NCI-H524 (cell line): ENCODE results near the gene PANX1.

Source experiments
- DNase-seq, 2 experiments: peaks; one replicate each; lab custom pipeline; 2025; lab: John Stamatoyannopoulos, UW

PANX1 gene

DNA sequence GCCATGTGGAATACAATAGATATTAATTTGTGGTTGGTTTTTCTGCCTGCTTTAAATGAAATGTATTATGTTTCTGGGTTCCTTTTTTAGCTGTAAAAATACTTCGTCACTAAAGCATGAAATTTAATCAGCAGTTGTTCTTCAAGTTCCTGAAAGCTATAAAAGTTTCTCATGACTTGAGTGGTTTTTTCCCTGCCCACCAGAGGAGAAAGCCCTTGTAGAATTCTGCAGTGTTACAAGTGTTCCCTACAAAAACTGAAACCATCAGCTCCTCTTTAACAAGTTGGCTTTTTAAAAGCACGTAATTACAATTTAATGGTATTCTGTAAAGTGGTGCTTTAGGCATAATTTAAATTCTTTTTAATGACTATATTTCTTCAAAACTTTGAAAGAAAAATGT lies 56.2 kb downstream of the PANX1 start:
- no peak for DNase-seq

DNA sequence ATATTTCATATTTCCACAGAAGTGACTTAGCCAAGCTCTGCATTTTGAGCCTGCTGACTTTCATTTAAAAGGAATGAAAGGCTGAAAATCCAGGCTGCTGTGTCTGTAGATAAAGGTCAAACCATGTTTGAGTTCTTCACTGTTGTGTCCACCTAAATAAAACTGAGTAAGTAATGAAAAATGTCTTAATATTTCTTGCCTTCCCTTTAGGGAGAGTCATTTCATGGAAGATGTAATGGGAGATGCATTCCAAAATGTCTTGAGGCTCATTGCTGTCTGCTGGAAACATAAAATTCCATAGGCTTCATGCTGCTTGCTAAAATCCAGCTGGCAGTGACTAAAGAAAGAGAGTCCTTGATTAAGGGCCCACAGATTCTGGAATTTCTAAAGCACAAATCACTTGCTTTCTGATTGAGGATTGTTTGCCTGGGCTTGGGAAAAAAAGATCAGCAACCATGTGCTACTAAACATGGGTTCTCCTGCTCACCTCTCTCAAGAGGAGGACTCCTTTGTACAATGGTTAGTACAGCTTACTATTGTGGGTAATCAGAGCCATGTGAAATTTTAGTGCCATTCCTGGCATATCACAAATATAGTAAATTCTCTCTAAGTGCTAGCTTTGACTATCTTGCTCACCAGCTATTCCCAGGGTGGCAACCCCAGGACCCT lies 56.9 kb downstream of the PANX1 start:
- no peak for DNase-seq

DNA sequence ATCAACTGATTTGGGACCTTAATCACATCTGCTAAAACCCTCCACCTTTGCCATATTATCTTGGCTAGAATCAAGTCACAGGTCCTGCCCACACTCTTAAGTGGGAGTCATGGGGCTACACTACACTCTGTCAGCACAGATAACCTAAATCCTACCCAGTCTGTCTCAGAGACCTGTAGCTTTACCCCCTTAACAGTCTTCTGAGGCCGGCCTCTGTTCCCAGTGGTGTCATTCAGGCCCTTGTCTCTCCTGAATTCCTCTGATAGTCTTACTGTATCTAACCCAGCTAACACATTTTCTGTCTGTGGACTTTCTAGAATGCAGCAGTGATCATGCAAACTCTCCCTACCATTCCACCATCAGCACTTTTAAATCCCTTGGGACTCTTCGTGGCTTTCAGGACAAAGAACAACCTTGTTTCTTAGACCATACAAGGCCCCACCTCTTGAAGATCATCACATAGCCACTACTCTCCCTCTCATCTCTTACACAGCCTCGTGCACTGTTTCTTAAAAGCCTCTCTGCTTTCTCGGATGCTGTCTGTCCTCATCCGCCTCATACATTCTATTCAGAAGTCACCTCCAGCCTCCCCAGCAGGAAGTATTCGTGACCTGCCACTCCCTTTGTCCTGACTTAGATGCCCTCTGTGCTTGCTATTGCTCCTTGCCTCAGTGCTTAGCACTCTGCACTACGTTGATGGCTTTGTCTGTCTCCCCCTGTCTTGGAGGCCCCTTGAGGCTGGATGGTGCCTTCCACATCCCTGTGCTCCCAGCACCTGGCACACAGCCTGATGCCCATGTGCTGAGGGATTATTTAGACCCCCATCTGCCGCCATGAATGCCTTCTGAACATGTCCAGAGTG lies 57.9 kb downstream of the PANX1 start:
- peak; percentile 36 to 78 for DNase-seq

DNA sequence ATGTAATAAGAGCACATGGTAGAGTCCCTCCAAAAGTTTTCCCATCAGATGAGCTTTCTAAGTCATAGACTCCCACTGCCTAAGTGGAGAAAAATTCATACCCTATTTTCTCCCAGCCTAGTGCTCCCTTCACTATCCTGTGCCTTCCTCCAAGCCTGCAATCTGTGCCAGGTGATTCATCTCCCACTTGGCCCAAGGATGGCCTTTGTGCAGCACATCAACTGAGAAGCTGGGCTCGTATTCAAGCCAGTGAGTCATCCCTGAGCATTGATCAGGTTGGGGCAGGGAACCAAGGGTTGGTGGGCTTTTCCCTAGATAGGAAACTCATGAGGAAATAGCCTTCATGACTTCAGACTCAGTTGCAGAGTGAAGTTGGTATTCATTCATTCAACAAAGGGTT lies 64.6 kb downstream of the PANX1 start:
- no peak for DNase-seq

DNA sequence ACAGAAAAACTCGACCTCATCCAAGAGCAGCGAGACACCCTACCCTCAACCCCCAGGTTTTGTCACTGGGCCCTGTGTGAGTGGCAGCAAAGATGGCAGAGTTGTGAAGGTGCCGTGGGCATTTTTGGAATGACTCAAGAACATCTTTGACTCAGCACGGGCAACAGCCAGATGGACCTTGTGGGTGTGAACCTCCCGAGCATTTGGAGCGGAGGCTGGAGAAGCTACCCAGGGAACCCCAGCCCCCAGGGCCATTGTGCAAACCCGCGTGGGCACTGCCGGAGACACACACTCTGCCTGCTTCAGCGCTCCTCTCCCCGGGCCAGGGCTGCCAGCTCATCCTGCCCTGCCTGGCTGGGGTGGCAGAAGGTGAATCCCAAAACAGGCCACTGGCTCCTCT lies 66.1 kb downstream of the PANX1 start:
- DNase-seq: no peak

DNA sequence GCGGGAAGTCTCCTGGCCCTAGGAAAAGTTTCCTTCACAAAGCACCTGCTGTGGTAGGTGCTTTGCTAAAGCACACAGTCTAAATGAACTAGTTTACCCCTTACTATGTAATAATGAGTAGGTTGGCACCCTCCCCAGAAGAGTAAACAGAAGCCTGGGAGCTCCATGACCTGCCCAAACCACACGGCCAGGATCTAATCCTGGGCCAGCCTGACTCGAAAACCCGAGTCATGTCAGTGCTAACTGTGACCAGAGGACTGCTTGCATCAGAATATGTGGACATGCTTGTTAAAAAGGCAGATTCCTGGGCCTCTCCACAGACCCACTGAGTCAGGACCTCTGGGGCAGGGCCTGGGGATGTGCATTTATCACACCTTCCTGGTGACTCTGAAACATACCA lies 67.7 kb downstream of the PANX1 start:
- no peak for DNase-seq

DNA sequence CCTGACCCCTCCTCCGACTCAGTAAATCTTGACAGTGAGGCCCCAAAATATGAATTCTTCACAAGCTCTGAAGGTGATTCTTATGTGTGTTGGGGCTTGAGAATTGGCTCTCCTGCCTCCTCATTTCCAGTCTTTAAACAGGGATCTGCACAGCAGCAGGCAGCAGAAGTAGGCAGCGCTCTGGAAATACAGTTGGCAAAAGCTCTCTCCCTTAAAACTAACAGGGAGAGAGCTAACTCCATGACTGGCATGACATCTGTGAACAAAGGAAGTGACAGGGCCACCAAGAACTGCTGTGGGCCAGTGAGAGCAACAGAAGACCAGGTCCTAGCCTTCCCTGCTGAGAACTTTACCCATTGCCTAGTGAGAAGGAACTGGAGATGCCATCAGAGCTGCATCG lies 70.1 kb downstream of the PANX1 start:
- no peak for DNase-seq

DNA sequence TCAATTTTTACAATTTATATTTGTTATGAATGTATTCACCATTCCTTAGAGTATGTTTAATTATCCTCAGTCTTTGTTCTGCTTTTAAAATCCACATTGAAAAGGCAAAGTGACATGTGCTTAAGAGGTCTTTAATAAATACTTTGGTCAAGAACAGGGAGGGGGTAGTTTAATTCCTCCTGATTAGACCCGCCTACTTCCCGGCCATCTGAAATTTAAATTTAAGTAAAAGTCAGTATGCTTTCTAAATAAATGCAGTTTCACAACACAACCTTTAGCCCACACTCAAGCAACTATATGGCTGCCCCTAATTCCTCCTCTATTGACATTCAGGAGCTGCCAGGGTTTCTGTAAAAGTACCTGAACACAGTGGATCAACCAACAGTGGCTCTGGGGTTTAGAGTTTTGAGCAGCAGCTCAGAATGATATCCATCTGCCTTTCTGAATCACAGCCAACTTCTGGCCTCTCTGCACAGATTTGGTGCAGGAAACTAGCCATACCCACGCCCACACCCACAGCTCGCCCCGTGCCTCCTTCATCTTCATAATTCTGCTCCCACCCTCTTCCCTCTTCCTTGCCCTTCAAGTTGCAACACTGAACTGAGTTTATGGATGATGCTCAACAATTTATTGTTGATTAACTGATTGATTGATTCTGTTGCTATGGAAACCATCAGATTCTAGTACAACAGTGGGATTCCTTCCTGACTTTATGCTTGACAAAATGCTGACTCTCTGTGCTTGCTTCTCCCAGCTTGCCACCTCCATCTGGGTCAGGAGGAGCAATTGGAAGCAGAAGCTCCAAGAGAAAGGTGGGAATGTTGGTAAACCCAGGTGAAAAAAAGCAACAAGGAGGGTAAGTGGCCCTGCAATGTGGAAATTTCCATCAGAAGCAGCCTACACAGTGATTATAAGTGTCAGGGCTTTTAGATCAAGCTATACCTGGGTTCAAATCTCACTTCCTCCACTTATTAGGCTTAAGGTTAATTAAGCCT lies 70.8 kb downstream of the PANX1 start:
- peak; percentile 39 to 79 for DNase-seq

DNA sequence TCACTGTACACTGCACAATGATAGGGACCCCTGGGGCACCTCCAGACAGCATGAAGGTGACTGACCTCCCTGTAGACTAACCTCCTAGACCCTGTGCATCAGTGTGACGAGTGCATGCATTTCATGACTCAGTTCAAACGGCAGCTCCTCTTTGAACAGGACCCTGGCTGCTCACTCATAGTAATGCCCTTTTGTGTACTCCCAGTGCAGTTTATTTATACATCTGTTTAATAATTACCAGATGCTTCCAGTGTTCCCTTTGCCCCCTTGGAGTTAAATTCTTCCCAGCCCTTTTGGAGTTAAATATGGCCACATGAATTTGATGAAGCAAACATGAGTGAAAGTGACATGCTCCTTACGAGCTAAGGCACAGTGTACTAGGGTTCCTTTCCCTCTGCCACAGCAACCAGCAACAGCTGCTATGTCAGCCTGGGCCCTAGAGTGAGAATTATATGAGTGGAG lies 72.4 kb downstream of the PANX1 start:
- no peak for DNase-seq

DNA sequence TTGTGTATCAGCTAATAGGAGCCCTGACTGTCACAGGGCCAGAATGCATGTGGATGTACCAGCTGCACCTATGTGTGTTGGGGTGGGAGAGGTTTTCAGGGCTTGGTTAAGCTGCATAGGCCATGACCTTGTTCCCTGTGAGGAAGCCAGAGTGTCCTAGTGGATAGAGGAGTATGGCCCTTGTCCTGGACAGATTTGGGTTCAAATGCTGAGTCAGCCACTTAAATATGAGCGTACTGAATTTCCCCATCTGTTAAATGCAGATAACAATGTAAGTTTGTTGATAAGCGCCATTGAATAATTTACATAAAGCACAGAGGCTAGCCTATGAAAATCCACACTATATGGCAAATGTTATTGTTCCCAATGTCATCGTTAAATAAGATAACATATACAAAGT lies 74.4 kb downstream of the PANX1 start:
- no peak for DNase-seq

DNA sequence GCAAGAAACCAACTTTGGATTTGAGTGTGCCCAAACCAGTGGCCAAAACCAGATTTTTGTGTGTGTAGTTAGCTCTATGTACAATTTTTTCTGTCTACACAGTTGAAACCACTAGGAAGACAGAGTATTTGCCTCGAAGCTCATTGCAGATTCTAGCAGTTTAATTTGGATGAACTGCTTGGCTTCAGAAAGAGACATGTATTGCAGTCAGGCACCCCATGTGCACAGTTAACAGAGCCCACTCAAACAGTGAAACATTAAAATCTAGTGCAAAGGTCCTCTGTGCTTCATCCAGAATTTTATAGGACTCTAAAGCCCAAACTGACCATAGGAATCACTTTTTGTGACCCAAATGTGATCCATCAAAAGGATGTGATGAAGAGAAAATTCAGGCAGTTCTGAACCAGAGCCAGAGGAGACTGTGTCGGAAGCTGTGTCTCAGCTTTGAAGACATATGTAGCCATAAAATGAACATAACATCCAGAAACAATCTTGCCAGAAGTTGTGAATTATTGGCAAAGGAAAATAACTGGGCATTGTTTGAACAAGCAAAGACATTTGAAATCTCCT lies 82.7 kb downstream of the PANX1 start:
- no peak for DNase-seq

DNA sequence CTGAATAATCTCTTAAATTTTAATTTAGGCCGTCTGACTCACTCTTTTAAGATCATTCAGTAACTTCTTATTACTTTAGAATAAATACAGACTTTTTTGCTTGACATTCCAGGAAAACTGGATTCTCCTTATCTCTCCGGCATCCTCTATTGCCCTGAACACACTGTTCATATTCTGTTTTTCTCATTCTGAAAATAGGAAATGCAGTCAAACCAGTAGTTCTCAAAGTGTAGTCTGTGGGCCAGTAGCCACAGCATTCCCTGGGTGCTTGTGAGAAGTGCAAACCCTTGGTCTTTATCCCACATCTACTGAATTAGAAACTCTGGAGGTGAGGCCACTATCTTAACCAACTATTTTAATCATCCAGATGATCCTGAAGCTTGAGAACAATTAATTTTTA lies 84.3 kb downstream of the PANX1 start:
- no peak for DNase-seq

DNA sequence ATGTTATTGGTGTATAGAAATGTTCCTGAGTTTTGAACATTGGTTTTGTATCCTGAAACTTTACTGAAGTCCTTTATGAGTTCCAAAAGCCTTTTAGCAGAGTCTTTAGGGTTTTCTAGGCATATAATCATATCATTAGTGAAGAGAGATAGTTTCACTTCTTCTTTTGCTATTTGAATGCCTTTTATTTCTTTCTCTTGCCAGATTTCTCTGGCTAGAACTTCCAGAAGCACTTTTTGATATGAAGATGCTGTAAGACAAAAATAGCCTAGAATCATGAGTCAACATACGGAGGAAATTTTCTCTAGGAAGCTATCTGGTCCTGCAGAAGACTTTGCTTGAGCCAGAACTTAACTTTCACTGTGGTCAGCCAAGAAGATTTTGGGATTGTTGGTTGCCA lies 89.1 kb downstream of the PANX1 start:
- no peak for DNase-seq

DNA sequence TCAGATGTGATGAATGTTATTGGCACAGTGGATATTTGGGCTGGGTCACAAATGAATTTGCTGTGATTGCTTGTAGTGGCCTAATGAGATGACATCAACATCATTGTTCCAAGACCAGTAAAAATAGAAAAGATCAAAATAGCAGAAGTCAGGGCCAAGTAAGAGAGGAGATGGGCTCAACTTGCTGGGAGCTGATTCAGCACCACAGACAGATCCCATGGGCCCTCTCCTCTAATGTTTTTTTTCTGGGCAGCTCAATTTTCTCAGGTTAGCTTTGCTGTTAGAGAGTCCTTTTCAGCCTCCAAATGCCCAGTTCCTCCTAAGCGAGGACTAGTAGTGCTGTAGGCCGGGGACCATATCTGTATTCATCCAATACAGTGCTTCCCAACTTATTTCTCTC lies 89.7 kb downstream of the PANX1 start:
- no peak for DNase-seq

DNA sequence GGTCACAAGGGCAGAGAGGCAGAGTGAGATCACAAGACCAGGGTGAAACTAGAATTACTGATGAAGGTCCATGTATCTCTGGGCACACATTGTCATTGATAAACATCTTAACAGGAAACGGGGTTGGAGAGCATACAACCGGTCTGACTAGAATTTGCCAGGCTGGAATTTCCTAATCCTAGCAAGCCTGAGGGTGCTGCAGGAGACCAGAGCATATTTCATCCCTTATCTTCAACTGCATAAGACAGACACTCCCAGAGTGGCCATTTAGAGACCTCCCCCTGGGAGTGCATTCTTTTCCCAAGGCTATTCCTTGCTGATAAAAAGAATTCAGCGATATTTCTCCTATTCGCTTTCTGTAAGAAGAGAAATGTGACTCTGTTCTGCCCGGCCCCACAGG lies 91.1 kb downstream of the PANX1 start:
- DNase-seq: no peak

DNA sequence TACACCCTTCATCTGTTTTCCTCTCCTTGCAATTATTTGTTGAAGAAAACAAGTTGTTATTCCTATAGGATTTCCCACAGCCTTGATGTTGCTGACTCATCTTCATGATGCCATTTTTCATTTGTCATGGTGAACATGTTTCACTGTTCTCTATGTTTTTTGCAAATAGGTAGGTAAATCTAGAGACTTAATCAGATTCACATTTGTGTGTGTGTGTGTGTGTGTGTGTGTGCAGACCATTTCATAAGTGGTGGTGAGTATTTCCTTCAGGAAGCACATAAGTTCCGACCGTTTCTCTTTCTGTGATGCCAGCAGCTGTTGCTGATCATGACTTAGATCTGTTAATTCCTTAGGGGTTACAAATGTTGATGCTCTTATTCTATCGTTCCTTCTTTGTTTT lies 95.4 kb downstream of the PANX1 start:
- DNase-seq: no peak
